Measurements from ENCODE around the gene ANKS3.

The ANKS3 gene

DNA sequence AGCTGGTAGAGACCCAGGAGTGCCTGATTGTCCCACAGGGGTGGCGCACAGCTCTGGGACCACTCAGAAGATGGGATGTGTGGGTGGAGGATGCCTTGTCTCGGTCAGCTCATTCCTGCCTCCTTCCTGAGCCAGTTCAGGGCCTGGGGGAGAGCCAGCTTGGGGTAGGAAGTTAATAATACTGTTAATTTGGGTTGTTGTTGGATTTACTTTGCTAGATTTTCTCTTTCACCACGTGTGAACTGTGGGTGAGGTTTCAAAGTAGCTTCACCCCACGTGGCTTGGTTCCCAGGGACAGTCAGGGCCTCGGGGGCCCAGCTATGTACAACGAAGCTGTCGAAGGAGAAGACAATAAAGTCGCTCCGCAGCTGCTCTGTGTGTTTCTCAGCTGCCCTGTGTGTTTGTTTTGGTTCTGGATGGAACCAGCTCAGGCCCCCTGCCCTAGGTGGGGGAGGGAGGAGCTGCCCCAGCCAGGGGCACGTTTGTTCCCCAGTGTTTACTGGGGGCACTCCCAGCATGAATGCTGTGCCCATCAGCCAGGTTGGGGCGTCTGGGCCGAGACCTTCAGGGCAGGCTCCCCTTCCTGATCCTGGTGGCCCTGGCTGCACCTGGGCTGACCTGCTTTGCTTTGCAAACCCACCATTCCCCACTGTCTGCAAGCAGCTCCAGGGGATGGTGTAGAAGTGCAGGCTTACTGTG, 38.4 kb downstream of the ANKS3 start:
- DNase-seq (ENCODE audit: low read depth): no peak

DNA sequence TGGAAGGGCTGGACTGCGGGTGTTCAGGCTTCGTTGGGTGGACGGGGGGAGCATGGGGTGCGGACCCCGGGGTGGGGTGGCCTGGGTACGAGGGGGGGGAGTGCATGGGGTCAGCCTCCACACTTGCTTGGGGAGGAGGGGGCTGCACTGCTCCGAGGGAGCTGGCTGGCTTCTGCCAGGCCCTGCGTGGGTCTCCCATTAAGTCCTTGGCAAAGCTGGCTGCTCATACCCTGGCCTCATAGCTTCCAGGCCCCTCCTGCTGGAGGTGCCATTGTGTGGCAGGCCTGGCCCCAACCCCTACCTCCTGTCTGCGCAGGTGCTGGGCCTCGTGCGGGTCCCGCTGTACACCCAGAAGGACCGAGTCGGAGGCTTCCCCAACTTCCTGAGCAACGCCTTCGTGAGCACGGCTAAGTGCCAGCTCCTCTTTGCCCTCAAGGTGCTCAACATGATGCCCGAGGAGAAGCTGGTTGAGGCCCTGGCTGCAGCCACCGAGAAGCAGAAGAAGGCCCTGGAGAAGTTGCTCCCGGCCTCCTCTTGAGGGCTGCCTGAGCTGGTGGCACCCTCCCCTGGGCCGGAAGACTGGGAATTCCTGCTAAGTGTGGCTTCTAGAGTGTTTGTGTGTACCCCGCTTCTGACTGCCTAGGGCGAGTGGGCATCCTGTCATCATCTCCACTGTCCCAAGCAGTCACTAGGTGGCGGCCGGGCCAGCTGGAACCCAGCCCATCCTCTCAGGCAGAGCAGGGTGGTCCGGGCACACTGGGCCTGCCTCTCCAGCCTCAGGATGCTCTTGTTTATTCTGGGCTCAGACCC, 39.2 kb downstream of the ANKS3 start:
- DNase-seq (ENCODE audit: low read depth): no peak

DNA sequence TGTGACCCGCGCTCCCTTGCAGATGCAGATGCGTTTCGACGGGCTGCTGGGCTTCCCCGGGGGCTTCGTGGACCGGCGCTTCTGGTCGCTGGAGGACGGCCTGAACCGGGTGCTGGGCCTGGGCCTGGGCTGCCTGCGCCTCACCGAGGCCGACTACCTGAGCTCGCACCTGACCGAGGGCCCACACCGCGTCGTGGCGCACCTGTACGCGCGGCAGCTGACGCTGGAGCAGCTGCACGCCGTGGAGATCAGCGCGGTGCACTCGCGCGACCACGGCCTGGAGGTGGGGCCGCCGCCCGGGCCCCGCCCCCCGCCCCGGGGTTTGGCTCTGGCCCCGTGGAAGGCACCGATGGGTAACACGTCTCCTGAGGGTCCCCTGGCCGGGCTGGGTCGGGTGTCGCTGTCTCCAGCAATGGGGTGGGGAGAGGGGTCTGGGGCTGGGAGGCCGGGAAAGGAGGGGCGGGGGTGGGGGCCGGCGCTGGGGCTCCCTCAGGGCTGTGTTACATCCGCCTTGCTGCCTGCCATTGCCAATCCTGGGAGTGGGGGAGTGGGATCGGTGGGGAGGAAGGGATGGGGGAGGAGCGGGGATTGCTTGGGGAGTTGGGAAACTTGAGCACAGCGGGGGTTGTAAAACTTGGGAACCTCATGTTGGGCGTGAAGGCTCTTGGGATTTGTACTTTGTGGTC, 40.0 kb downstream of the ANKS3 start:
- DNase-seq (ENCODE audit: low read depth): peak; percentile 22

DNA sequence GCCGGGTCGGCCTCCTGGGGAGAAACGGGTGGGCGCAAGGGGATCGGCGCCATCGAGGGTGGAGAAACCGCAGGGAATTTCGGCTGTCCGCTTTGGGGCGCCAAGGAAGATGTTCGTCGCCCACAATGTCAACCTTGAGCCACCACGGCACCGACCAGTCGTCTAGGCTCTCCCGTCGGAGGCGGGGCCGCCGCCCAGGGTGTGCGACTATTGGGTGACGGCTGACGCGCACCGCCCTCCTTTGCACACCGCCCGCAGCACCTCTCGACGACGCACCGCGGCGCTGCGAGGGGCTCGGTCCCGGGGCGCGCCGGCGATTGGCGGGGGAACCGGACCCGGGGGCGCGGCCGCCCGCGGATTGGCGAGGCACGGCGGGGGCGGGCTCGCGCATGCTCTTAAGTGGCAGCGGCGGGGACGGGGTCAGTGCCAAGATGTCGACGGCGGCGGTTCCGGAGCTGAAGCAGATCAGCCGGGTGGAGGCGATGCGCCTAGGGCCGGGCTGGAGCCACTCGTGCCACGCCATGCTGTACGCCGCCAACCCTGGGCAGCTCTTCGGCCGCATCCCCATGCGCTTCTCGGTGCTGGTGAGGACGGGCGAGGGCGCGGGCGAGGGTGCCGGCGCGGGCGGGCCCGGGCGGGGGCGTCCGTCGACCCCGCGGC, 40.6 kb downstream of the ANKS3 start, which contains the start of gene NUDT16L1:
TSS of gene NUDT16L1 (plus strand) at position 267 of the 660 bp plus-strand sequence. CDS start at position 432, 165 bp downstream.
- peak; percentile 95 for DNase-seq (ENCODE audit: low read depth)

DNA sequence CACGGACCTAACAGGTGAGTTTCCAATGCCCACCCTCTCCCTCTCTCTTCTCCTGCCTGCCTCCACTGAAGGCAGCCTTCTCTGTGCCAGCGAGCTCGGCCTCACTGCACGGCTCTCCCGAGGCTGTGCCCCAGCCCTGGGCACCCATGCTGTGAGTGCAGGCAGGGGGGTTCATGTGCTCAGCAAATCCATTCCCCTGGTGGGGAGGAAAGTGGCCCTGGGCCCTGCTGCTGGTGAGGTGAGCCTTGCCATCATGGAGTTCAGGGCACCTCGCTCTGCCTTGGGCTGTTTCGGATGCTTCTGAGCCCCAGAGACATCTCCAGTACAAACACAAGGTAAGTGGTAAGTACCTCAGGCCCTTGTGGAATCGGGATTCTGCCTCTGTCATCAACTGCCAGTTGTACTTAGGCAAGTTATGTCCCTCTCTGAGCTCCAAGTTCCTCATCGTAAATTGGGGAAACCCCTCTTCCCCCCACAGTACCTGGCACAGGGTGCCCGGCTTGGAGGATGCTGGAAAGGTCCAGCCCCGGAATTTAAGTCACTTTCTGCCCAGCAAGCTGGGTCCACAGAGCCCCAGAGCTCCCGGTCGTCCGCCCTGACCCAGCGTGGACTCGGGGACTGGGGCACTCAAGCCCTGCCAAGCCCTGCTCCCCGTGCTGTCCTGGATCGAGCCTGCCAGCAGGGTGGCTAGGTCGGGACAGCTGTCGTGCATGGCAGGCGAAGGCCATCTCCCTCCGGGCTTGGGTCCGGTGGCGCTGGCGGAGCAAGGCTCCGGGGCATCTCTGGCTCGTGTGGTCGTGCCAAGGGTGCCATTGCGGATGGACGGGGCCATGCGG, 41.4 kb downstream of the ANKS3 start:
- no peak for DNase-seq (ENCODE audit: low read depth)

DNA sequence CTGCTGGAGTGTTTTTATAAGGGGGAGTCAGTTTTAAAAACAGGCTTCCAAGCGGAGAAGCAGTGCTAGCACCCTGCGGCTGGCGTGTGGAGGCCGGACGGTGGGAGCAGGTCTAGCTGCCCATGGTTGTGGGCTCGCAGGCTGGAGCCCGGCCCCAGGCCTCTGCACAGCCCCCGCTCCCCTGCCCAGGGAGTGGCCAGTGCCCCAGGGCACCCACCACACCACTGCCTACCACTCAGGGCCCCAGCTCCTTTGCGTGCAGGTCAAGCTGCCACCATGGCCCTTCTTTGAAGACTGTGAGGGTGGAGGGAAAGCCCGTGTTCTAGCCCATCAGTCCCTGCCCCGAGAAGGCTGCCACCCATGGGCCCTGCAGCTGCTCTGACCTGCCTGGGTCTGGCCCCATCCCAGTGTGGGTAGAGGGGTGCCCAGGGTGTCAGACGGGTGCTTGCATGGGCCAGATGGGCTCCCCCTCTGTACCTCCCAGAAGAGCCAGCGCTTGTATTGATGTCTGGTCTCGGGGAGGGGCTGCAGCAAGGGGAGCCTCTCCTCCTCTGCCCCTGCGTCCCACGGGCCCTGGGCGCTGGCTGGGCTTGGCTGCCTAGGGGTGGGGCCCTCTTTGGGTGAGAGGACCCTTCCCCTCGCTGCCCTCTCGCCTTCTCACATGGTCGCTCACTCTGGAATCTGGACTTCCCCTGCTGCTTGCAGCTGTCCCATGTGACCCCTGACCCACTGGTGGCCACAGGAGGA, 42.2 kb downstream of the ANKS3 start:
- DNase-seq (ENCODE audit: low read depth): no peak

DNA sequence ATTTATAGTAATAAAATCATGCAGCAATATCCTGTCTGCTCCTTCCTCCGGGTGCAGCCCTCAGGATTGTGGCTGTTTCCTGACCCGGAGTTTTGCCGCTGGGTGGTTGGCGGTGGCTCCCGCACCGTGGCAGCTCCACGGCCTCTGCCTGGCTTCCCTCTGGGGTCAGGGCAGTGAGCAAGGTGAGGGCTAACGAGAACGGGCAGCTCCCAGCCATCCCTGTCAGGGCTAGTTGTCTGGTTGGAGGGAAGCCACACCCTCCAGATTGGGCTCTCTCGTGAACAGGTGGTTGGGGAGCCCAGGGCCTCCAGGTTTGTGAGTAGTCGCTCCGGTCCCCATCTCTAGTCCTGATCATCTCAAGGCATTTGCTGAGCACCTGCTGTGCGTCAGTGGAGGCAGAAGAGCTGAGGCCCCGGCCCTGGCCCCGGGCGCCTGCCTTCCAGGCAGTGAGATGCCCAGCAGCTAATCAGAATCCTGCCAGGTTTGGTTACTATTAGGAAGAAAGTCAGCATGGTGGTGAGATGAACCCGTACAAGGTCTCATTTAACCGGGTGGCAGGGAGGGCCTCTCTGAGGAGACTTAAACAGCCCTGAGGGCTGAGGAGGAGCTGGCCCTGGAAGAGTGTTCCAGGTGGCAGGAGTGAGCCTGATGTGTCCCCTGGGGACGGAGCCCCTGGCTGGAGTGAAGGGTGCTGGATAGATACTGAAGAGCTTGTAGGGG, 43.0 kb downstream of the ANKS3 start:
- DNase-seq (ENCODE audit: low read depth): no peak

DNA sequence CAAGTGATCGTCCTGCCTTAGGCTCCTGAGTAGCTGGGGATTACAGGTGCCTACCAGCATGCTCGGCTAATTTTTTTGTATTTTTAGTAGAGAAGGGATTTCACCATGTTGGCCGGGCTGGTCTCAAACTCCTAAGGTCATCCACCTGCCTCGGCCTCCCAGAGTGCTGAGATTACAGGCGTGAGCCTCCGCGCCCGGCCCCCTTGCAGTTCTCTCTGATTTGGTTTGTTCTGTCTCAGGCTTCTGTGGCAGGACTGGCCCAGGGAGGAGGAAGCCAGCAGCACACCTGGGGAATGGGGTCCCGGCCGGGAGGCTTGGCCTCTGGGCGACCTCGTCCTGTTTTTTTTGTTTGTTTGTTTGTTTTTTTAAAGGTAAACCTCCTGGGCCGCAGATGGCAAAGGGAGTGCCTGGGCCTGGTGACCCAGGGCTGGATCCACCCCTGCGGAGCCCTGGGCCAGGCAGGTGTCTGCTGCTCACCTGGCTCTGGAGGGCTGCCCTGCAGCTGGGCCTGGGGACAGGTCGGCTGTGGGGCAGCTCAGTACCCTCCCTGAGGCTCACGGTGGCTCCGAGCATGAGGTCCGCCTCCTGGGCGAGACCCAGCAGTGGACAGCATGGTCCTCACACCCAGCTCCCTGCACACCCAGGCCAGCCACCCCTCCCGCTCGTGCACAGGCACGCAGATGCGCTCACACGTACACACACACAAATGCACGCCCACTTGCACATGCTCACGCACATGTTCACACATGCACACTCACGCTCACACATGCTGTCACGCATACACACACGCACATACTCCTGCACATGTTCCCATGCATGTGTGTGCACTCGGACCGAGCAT, 44.0 kb downstream of the ANKS3 start:
- no peak for DNase-seq (ENCODE audit: low read depth)

DNA sequence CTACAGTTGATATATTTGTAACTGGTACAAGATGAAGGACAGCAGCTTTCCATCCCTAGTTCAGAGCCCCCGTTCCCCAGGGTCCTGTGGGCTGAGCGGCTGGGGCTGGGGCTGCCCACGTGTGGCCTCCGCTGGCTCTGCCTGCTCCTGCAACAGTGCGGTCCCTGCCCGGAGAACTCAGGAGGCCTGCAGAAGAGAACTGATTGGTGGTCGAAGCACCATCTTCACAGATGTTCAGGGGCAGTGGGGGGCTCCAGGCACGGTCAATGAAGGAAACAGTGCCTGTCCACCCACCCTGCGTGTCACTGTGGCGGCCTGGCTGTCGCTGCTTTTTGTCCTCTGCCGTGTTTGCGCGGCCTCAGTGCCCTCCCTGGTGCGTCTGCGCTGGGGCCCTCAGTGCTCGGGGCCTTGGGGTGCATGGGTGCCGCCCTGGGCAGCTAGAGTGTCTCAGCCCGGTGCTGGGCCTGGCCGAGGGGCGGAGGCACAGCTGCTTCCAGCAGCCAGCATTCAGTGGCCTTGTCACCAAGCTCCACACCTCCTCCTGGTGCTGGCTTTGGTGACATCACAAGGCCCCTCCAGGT, 44.9 kb downstream of the ANKS3 start:
- DNase-seq (ENCODE audit: low read depth): no peak

DNA sequence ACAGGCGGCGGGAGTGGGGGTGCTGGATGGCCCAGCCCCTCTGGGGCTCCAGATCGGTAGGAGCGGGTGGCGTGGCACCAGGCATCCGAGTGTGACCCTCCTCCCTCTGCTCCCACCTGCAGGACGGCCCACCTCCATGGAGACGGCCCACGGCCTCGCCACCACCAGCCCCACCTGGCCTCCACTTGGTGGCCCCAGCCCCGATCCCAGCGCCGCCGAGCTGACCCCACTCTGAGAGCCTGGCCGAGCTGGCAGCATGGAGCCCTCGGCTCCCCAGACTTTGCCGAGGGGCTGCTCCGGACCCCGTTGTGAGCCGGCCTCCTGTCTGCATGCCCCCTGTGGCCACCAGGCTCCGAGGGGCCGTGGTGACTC, 45.4 kb downstream of the ANKS3 start:
- DNase-seq (ENCODE audit: low read depth): no peak

DNA sequence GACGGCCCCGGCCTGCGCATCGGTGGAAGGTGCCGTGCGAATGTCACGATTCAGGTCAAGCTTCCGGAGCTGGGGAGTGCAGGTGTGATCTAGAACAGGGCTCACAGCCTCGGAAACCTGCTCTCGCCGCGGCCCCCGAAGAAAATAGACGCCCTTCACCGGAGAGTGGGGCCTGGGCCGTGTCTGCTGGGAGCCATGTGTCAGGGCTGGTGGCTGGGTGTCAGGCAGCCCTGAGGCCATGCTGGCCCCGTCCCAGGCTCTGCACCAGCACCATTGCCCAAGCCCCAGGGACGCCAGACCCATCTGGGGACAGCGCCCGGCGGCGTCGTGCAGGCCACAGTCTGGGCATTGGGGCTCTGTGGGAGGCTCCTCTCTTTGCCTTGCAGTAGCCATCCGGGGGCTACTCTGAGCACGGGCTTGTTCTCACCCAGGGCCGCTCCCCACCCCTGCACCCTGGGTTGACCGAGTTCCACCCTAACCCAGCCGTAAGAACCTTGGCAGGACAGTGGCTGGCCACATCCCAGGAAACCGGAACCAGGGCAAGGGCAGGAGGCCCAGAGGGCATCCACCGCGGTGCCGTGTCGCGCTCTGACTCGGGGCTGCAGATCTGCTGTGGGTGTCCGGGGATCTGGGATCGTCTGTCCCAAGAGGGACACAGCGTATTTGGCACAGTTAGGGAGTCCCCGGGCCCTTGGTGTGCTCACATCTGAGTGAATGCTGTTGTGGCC, 46.0 kb downstream of the ANKS3 start:
- no peak for DNase-seq (ENCODE audit: low read depth)

DNA sequence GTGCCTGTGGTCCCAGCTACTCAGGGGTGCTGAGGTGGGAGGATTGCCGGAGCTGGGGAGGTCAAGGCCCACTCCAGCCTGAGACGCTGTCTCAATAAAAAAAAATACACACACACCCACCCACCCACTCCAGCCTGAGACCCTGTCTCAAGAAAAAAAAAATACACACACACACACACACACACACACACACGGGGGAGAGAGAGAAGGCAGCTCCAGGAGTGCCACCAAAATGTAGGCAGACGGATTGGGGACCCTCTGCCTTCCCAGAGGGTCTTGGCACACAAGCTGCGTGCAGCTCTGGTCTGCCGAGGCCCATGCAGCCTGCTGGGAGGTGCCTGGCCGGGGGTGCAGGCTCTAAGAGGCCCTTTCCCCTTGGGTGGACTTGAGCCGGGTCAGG, 46.7 kb downstream of the ANKS3 start:
- no peak for DNase-seq (ENCODE audit: low read depth)

DNA sequence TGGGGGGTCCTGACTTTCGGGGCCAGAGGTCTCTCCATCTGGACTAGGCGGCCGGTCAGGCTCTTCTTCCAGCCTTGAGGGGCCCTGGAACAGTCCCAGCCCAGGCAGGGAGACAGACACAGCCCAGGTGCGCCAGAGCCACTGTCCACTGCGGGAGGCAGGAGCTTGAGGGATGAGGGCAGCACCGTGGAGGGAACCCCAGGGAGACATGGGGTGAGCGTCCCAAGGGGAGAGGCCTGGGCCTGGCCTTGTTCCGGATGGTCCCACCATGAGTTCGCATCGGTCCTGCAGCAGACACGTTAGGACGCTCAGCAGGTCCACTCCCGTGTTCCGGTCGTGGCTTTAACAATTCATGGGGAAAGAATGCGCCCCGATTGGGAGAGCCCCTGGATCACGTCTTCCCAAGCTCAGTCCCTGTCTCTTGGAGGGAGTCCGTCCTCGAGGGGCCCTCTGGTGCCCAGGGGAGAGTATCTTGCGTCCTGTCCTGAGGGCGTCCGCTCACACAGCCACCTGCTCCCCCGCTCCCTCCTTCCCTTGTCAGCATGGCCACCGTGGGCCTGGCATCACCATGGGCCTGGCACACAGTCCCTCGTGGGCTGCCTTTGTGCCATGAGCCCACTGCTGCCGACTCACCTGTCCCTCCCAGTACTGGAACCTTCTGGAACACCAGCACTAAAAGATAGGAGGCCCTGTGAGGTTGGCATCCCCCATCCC, 47.4 kb downstream of the ANKS3 start:
- DNase-seq (ENCODE audit: low read depth): no peak

DNA sequence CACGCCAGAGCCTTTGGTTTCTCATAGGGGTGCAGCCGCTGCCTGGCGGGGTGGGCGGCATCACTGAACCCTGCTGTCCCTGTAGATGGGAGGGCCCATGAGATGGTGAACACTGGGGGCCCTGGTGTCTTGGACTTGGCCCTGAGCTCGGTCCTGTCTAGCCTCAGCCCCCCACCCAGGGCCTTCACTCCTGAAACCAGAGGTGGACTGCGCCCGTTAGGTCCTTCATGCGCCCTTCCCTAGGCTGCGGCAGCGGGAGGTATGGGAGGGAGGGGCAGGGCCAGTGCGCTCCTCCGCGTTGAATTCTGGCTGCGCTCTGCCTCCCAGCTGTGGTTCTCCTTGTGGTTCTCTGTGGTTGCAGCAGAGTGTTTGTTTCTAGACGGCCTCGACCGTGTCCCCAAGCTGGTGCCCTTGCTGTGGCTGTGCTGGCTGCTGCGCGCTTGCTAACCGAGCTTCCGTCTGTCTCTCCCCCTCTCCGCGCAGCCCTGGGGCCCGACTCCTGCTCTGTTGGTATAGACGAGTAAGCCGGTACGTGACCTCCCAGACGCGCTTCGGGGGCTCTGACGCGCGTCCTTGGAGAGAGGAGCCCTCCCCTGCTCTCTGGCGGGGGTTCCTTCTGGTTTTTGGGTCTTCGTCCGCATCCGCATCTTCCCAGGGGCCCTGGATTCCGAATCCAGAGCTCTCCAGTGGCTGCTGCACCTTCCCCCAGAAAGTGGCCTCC, 48.1 kb downstream of the ANKS3 start:
- no peak for DNase-seq (ENCODE audit: low read depth)

DNA sequence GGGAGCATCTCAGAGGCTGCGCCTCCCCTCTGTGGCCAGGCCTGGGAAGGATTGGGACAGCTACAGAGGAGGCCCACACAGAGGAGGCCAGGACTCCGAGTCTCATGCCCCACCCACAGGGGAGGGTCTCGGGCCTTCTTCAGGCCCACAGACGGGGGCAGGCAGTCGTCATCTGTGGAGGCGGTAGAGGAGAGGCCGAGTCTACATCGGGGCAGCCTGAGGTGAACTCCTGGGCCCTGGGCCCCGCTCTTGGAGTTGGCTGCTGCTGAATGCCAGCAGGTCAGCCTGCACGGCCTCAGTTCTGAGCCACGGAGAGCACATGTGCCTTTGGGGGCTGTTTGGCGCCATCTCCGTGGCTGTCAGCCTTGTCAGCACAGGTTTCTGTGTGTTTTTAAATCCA, 48.8 kb downstream of the ANKS3 start:
- DNase-seq (ENCODE audit: low read depth): no peak

DNA sequence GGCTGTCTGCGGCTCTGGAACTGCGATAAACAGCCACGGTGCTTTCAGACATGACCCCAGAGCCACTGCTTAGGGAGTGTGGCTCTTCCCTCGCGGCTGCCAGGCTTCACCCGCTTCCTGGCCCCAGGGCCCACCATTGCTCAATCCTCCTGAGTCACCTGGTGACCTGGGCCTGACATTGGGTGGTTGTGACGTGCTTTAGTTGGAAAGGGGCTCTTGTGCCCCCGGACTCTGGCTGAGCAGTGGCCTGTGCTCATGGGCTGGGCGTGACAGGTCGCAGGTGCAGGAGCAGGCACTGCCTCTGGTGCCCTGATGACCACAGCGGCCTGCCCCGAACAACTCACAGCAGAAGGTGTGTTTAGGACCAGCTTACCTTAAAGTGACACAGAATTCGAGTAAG, 49.3 kb downstream of the ANKS3 start:
- DNase-seq (ENCODE audit: low read depth): no peak

Measured in stimulated activated CD4-positive, alpha-beta T cell treated with anti-CD3 and anti-CD28 coated beads, Interleukin-2, amount 100 ng/mL, for 4 hours (primary cell).